Adrenal gland (tissue), 5 donors: ENCODE measurements around the gene CDC14B.

ENCODE experiments used
- CTCF ChIP-seq, 6 experiments: fragments of 450-650 bp in 4 of 6; fragments of 200-600 bp in 2 of 6; sonication (generic) in 1 of 6; IDR thresholded peaks; 1 replicate in 5 of 6; 2 replicates in 1 of 6; pipeline versions ENCODE4 v1.5.1 to v1.8.0; 2016 to 2021; ENCODE audit warnings: antibody characterized with exemption in 6 of 6, mild to moderate bottlenecking in 2 of 6, moderate library complexity in 1 of 6
- POLR2A ChIP-seq, 2 donors: fragments of 450-650 bp; IDR thresholded peaks; one replicate each; pipeline ENCODE4 v1.6.1; 2017; ENCODE audit warnings: antibody characterized with exemption in 2 of 2, mild to moderate bottlenecking in 2 of 2, moderate library complexity in 1 of 2
- donor health status: DM: no; HTN: no; CAD: no.

- no peak for TF ChIP-seq CTCF (IDR thresholded peaks at IDR 0.05)
- no peak for TF ChIP-seq POLR2A (IDR thresholded peaks at IDR 0.05)
Measured at GRCh38 chr9:96496368-96497116, 123.1 kb downstream of the CDC14B start.
